ENCODE measurements around the gene TUBGCP2. TPM values are rescaled to one million over a fixed set of nuclear protein-coding genes. Genes with fewer than 3 reads are reported as not detected.

The TUBGCP2 gene
- total RNA-seq, 3 donors from 2014 or later (not counting 1 experiment from before 2014, with no cell fraction given), result 74.3 to 81.8 (median 78.7) TPM

DNA sequence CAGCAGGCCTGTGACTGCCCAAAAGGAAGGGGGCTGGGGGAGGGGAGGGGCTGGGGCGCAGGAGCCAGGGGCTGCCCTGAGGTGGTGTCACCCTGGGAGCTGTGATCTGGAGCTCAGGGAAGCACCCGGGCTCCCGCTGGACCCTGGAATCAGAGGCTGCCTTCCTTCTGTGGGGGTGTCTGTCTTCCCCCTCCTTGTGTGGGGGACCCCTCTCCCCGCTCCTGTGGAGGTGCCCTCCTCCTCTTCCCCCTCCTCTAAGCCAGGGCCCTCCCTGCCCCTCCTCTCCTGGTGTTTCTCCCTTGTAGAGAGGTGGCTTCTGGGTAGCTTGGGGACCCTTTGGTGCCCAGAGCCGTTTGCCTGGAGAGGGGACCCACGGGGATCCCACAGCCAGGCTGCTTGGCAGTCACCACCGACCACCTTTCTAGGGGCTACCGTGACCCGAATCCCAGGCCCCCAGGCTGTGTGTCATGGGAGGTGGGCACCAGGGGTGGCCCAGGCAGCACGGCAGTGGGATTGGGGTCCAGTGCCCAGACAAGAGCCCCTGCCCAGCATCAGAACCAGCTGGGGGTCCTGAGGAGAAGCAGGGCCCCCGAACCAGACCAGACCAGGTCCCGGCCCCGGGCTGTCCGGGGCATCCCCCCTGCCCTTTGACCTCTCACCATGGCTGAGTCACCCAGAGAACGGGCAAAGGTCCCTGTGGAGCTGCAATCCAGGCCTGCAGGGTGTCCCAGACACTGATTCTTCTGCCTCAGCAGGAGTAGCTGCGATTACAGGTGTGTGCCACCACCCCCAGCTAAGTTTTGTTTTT is 39.2 kb upstream of the TUBGCP2 start:
- no peaks in the 10 kb centered on the region for H3K36me3 ChIP-seq (ENCODE audit: control insufficient read depth, insufficient read depth, low read length)
- TF ChIP-seq, protein P1, sequence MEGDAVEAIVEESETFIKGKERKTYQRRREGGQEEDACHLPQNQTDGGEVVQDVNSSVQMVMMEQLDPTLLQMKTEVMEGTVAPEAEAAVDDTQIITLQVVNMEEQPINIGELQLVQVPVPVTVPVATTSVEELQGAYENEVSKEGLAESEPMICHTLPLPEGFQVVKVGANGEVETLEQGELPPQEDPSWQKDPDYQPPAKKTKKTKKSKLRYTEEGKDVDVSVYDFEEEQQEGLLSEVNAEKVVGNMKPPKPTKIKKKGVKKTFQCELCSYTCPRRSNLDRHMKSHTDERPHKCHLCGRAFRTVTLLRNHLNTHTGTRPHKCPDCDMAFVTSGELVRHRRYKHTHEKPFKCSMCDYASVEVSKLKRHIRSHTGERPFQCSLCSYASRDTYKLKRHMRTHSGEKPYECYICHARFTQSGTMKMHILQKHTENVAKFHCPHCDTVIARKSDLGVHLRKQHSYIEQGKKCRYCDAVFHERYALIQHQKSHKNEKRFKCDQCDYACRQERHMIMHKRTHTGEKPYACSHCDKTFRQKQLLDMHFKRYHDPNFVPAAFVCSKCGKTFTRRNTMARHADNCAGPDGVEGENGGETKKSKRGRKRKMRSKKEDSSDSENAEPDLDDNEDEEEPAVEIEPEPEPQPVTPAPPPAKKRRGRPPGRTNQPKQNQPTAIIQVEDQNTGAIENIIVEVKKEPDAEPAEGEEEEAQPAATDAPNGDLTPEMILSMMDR (IDR thresholded peaks at IDR 0.05), result no peak
- H3K27me3 Mint-ChIP-seq (ENCODE audit: low read depth in 2 of 2), result peaks cover 20 to 23% of the 10 kb centered on the region in 2 donors
- DNase-seq, result no peak
- H3K36me3 Mint-ChIP-seq, result no peaks in the 10 kb centered on the region
- WGBS (ENCODE audit: insufficient coverage), result 62% methylated on average over 16 of the region's 16 CpGs
- no peak overlapping the region for H3K27ac ChIP-seq (ENCODE audit: low read length)
- no peaks in the 10 kb centered on the region for H3K9me3 Mint-ChIP-seq
- H3K27ac Mint-ChIP-seq, result no peak overlapping the region
- H3K4me3 Mint-ChIP-seq, result no peak overlapping the region
- H3K9me3 ChIP-seq (ENCODE audit: control insufficient read depth, insufficient read depth, low read length), result no peaks in the 10 kb centered on the region
- peaks cover 0 to 5% of the 10 kb centered on the region in 2 donors for H3K4me1 Mint-ChIP-seq
- no peak for ATAC-seq
- peaks cover 8% of the 10 kb centered on the region for H3K27me3 ChIP-seq (ENCODE audit: control insufficient read depth, insufficient read depth, low read length)
- intact Hi-C loops (cut with micrococcal nuclease), result no loop called here
- H3K4me3 ChIP-seq (ENCODE audit: low read length), result no peak overlapping the region
- H3K4me1 ChIP-seq (ENCODE audit: control insufficient read depth, insufficient read depth, low read length), result no peaks in the 10 kb centered on the region

DNA sequence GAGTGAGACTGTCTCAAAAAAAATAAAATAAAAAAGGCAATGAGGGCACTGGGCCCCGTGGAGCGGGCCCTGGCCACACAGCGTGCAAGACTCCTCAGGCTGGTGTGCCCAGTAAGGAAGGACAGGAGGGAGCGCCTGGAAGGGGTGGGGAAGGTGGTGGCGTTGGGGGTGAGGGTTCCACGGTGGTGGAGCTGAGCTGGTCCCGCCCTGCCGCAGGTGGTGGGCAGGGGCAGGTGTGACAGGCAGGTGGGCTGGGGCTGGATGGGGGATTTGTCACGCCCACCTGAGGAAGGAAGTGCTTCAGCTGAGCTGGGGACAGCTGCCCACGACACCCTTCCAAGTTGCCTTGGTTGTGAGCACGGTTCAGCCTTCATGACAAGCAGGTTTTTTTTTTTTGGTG is 37.7 kb upstream of the TUBGCP2 start:
- Mint-ChIP-seq H3K4me3 (no peak overlapping the region), H3K36me3 (no peaks in the 10 kb centered on the region), H3K27ac (no peak overlapping the region), H3K4me1 (peaks cover 0 to 5% of the 10 kb centered on the region in 2 donors), H3K27me3 (ENCODE audit: low read depth in 2 of 2) (peaks cover 28 to 29% of the 10 kb centered on the region in 2 donors), H3K9me3 (no peaks in the 10 kb centered on the region)
- 43% methylated on average over 11 of the region's 11 CpGs for WGBS (ENCODE audit: insufficient coverage)
- intact Hi-C loops (cut with micrococcal nuclease), result no loop called here
- Histone ChIP-seq H3K4me1 (ENCODE audit: control insufficient read depth, insufficient read depth, low read length) (no peaks in the 10 kb centered on the region), H3K36me3 (ENCODE audit: control insufficient read depth, insufficient read depth, low read length) (no peaks in the 10 kb centered on the region), H3K9me3 (ENCODE audit: control insufficient read depth, insufficient read depth, low read length) (no peaks in the 10 kb centered on the region), H3K27me3 (ENCODE audit: control insufficient read depth, insufficient read depth, low read length) (peaks cover 11% of the 10 kb centered on the region), H3K27ac (ENCODE audit: low read length) (no peak overlapping the region), H3K4me3 (ENCODE audit: low read length) (no peak overlapping the region)
- no peak for ATAC-seq
- no peak for DNase-seq
- TF ChIP-seq, protein P1 (IDR thresholded peaks at IDR 0.05), result no peak

DNA sequence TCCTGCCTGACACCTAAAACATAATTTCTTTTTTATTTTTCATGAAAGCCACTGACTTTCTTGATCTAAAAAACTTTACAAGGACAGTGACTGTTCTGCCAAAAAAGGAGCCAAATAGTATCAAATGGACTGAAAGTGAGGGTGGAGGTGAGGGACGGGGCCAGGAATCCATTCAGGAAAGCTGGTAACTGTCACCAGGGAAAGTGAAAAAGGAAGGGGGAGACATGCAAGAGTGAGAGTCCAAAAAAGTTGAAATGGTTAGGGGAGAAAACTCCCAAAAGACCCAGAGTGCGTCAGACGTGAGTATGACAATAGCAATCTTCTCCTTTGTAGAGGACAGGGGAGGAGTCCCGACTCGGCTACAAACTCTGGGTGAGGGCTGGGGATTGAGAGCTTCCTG is 35.6 kb upstream of the TUBGCP2 start:
- Histone ChIP-seq H3K27ac (ENCODE audit: low read length) (no peak overlapping the region), H3K9me3 (ENCODE audit: control insufficient read depth, insufficient read depth, low read length) (no peaks in the 10 kb centered on the region), H3K4me3 (ENCODE audit: low read length) (no peak overlapping the region), H3K27me3 (ENCODE audit: control insufficient read depth, insufficient read depth, low read length) (peaks cover 11% of the 10 kb centered on the region), H3K4me1 (ENCODE audit: control insufficient read depth, insufficient read depth, low read length) (no peaks in the 10 kb centered on the region), H3K36me3 (ENCODE audit: control insufficient read depth, insufficient read depth, low read length) (no peaks in the 10 kb centered on the region)
- DNase-seq, result no peak
- WGBS (ENCODE audit: insufficient coverage), result 87% methylated on average over 5 of the region's 5 CpGs
- Mint-ChIP-seq H3K9me3 (no peaks in the 10 kb centered on the region), H3K27ac (no peak overlapping the region), H3K4me1 (peaks cover 0 to 3% of the 10 kb centered on the region in 2 donors), H3K4me3 (no peak overlapping the region), H3K27me3 (ENCODE audit: low read depth in 2 of 2) (peaks cover 27 to 29% of the 10 kb centered on the region in 2 donors), H3K36me3 (no peaks in the 10 kb centered on the region)
- no peak for ATAC-seq
- TF ChIP-seq, protein P1 (IDR thresholded peaks at IDR 0.05), result no peak
- intact Hi-C loops (cut with micrococcal nuclease), result no loop called here
